ENCODE measurements around the gene CAPN3.

CAPN3 gene

DNA sequence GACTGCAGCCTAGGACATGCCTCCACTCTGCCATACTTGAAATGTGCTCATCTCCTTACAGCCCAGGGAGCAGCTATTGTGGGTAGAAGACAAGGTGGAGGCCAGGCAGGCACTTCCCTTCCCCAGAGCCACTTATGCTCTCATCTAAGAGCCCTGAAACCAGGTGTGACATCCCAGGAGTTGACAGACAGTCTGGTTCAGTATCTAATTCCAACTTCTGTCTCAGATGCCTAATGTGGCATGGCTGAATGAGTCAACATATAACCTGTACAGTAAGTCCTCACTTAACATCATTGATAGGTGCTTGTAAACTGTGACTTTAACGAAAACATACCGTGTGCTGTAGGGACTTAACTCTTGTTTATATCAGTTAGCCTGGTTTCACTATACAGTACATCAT, 1.2 kb upstream of the CAPN3 start:
- TF ChIP-seq SPI1 (IDR thresholded peaks at IDR 0.05; ENCODE audit: borderline replicate concordance, low read depth) (no peak), POLR2AphosphoS5 (IDR thresholded peaks at IDR 0.05; ENCODE audit: low read depth) (no peak), GABPA (IDR thresholded peaks at IDR 0.05; ENCODE audit: low read depth) (no peak)
- TF ChIP-seq, protein P1, sequence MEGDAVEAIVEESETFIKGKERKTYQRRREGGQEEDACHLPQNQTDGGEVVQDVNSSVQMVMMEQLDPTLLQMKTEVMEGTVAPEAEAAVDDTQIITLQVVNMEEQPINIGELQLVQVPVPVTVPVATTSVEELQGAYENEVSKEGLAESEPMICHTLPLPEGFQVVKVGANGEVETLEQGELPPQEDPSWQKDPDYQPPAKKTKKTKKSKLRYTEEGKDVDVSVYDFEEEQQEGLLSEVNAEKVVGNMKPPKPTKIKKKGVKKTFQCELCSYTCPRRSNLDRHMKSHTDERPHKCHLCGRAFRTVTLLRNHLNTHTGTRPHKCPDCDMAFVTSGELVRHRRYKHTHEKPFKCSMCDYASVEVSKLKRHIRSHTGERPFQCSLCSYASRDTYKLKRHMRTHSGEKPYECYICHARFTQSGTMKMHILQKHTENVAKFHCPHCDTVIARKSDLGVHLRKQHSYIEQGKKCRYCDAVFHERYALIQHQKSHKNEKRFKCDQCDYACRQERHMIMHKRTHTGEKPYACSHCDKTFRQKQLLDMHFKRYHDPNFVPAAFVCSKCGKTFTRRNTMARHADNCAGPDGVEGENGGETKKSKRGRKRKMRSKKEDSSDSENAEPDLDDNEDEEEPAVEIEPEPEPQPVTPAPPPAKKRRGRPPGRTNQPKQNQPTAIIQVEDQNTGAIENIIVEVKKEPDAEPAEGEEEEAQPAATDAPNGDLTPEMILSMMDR (IDR thresholded peaks at IDR 0.05; ENCODE audit: insufficient read depth, low read length): no peak
- H3K27me3 ChIP-seq (ENCODE audit: insufficient read depth, poor library complexity, severe bottlenecking): no peaks in the 10 kb centered on the region
- DNase-seq (ENCODE audit: low read depth in 1 of 2, low spot score in 1 of 2): no peak

DNA sequence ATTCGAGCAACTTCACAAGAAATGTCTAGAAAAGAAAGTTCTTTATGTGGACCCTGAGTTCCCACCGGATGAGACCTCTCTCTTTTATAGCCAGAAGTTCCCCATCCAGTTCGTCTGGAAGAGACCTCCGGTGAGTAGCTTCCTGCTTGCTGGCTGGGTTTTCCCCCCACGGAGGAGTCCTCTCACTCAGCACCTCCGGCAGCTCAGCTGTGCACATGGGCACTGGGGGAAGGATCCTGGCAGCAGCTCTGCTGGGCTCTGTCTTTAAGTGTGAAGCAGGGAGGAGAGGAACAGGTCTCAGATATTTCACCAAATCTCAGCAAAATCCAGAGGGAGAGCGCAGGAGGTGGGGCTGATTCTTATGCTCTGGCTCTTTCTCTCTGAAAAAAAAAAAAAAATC, 684 bp downstream of the CAPN3 start:
- TF ChIP-seq, protein P1 (IDR thresholded peaks at IDR 0.05; ENCODE audit: insufficient read depth, low read length): no peak
- TF ChIP-seq POLR2AphosphoS5 (IDR thresholded peaks at IDR 0.05; ENCODE audit: low read depth): no peak
- TF ChIP-seq SPI1 (IDR thresholded peaks at IDR 0.05; ENCODE audit: borderline replicate concordance, low read depth): no peak
- no peak for TF ChIP-seq GABPA (IDR thresholded peaks at IDR 0.05; ENCODE audit: low read depth)
- TF ChIP-seq, protein P2, sequence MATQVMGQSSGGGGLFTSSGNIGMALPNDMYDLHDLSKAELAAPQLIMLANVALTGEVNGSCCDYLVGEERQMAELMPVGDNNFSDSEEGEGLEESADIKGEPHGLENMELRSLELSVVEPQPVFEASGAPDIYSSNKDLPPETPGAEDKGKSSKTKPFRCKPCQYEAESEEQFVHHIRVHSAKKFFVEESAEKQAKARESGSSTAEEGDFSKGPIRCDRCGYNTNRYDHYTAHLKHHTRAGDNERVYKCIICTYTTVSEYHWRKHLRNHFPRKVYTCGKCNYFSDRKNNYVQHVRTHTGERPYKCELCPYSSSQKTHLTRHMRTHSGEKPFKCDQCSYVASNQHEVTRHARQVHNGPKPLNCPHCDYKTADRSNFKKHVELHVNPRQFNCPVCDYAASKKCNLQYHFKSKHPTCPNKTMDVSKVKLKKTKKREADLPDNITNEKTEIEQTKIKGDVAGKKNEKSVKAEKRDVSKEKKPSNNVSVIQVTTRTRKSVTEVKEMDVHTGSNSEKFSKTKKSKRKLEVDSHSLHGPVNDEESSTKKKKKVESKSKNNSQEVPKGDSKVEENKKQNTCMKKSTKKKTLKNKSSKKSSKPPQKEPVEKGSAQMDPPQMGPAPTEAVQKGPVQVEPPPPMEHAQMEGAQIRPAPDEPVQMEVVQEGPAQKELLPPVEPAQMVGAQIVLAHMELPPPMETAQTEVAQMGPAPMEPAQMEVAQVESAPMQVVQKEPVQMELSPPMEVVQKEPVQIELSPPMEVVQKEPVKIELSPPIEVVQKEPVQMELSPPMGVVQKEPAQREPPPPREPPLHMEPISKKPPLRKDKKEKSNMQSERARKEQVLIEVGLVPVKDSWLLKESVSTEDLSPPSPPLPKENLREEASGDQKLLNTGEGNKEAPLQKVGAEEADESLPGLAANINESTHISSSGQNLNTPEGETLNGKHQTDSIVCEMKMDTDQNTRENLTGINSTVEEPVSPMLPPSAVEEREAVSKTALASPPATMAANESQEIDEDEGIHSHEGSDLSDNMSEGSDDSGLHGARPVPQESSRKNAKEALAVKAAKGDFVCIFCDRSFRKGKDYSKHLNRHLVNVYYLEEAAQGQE (IDR thresholded peaks at IDR 0.05; ENCODE audit: insufficient replicate concordance, low read depth): no peak
- no peaks in the 10 kb centered on the region for H3K27me3 ChIP-seq (ENCODE audit: insufficient read depth, poor library complexity, severe bottlenecking)
- H3K4me3 ChIP-seq (replicated peaks; ENCODE audit: insufficient read depth, low read length): peak overlapping the region; percentile 14
- peak in 1 of 2 experiments; percentile 54 for DNase-seq (ENCODE audit: low read depth in 1 of 2, low spot score in 1 of 2)
- peak overlapping the region; percentile 71 for H3K27ac ChIP-seq (replicated peaks)

More for the DNA sequence above, 1.2 kb upstream of the CAPN3 start:
- Histone ChIP-seq H3K4me3 (replicated peaks; ENCODE audit: insufficient read depth, low read length) (no peak overlapping the region), H3K27ac (replicated peaks) (no peak overlapping the region)

DNA sequence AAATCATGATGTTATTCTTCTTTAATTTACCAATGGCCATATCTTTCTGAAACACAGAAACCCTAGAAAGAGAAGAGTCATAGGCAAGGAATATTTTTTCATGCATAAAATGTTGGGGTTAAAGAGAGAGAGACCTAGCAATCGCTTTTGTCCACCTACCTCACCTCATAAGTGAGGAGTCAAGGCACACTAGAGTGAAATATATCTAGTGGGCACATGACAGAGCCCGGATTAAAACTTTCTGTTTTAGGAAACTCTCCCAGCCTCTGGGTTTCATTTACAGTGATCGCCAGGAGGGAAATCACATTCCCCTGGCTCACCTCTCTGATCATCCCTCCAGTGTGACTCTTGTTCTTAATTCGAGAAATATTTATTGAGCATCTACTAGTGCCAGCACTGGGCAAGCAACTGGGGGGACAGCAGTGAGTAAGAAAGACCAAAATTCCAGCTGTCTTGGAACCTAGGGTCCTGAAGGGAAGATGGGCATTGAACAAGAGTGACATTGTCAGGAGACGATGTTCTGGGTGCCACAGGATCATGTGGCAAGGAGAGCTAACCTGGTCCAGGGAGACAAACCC, 1.3 kb downstream of the CAPN3 start:
- DNase-seq (ENCODE audit: low read depth in 1 of 2, low spot score in 1 of 2): no peak
- Histone ChIP-seq H3K27ac (replicated peaks) (peak overlapping the region; percentile 71; the same call in 1 of the 2 replicates), H3K4me3 (replicated peaks; ENCODE audit: insufficient read depth, low read length) (peak overlapping the region; percentile 11; the same call in 1 of the 2 replicates), H3K27me3 (ENCODE audit: insufficient read depth, poor library complexity, severe bottlenecking) (no peaks in the 10 kb centered on the region)
- TF ChIP-seq GABPA (IDR thresholded peaks at IDR 0.05; ENCODE audit: low read depth) (no peak), POLR2AphosphoS5 (IDR thresholded peaks at IDR 0.05; ENCODE audit: low read depth) (no peak), SPI1 (IDR thresholded peaks at IDR 0.05; ENCODE audit: borderline replicate concordance, low read depth) (no peak)
- TF ChIP-seq, protein P2 (IDR thresholded peaks at IDR 0.05; ENCODE audit: insufficient replicate concordance, low read depth): no peak
- TF ChIP-seq, protein P1 (IDR thresholded peaks at IDR 0.05; ENCODE audit: insufficient read depth, low read length): no peak

DNA sequence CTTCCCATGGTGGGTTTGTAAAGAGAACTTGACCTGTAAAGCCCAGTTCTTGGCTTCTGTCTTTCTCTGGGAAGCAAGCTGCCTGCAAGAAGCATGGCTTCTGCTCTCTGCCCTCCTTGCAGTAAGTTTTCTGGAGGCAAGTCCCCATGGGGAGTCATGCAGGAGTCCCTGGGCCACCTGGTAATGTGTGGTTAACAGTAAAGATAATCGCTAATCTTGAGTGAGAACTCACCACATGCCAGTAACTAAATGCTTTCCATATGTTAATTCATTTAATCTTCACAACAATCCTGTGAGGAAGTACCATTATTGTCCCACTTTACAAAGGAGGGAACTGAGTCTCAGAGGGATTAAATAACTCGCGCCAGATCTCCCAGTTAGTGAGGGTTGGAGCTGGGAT, 4.2 kb downstream of the CAPN3 start:
- H3K4me3 ChIP-seq (replicated peaks; ENCODE audit: insufficient read depth, low read length): no peak overlapping the region
- H3K27ac ChIP-seq (replicated peaks): no peak overlapping the region
- no peaks in the 10 kb centered on the region for H3K27me3 ChIP-seq (ENCODE audit: insufficient read depth, poor library complexity, severe bottlenecking)
- TF ChIP-seq POLR2AphosphoS5 (IDR thresholded peaks at IDR 0.05; ENCODE audit: low read depth) (no peak), GABPA (IDR thresholded peaks at IDR 0.05; ENCODE audit: low read depth) (no peak), SPI1 (IDR thresholded peaks at IDR 0.05; ENCODE audit: borderline replicate concordance, low read depth) (no peak)
- TF ChIP-seq, protein P1 (IDR thresholded peaks at IDR 0.05; ENCODE audit: insufficient read depth, low read length): no peak
- TF ChIP-seq, protein P2 (IDR thresholded peaks at IDR 0.05; ENCODE audit: insufficient replicate concordance, low read depth): no peak
- no peak for DNase-seq (ENCODE audit: low read depth in 1 of 2, low spot score in 1 of 2)

Data from HL-60 (cell line).